ENCODE results near the gene MICAL3.

Gene MICAL3

GRCh38 chr22:17925431-17925841 is 98.9 kb downstream of the MICAL3 start:
- Histone ChIP-seq H3K27ac (ENCODE audit: low read depth, low read length) (no peak overlapping the region), H3K4me1 (ENCODE audit: control insufficient read depth in 1 of 2, insufficient read depth in 2 of 2, low read length in 2 of 2) (peaks cover 16 to 22% of the 10 kb centered on the region in 2 experiments), H2BK120ac (ENCODE audit: insufficient read depth, low read length, poor library complexity) (no peak overlapping the region), H2AK5ac (ENCODE audit: low read length) (no peak overlapping the region), H4K8ac (ENCODE audit: low read depth, low read length) (no peak overlapping the region), H3K79me1 (ENCODE audit: low read length) (peaks cover 10% of the 10 kb centered on the region), H2BK12ac (ENCODE audit: low read length) (no peak overlapping the region), H3K36me3 (ENCODE audit: control insufficient read depth in 1 of 2, insufficient read depth in 2 of 2, low read length in 2 of 2) (no peaks in the 10 kb centered on the region), H3K27me3 (ENCODE audit: insufficient read depth, low read length) (no peaks in the 10 kb centered on the region), H3K4me3 (ENCODE audit: low read depth, low read length) (no peak overlapping the region), H4K12ac (ENCODE audit: low read depth, low read length) (no peak overlapping the region), H3K79me2 (ENCODE audit: control insufficient read depth, insufficient read depth, low read length, poor library complexity) (no peaks in the 10 kb centered on the region), H3K9me3 (ENCODE audit: insufficient read depth, low read depth, low read length) (no peaks in the 10 kb centered on the region), H2BK5ac (ENCODE audit: low read depth, low read length, poor library complexity) (no peak overlapping the region), H3K14ac (ENCODE audit: low read length) (no peak overlapping the region), H3K18ac (ENCODE audit: low read length) (no peak overlapping the region), H3K23ac (ENCODE audit: low read length) (no peak overlapping the region), H3K4ac (ENCODE audit: low read depth, low read length) (no peak overlapping the region), H4K91ac (ENCODE audit: low read depth, low read length) (no peak overlapping the region), H2AFZ (ENCODE audit: insufficient read depth, low read length, poor library complexity) (no peak overlapping the region), H3K4me2 (ENCODE audit: low read length) (no peak overlapping the region), H3K9ac (ENCODE audit: low read length) (no peak overlapping the region)
- WGBS (ENCODE audit: extremely low coverage, insufficient coverage, insufficient read length), result no CpG with 5 or more reads among the region's 7 CpGs
- DNase-seq, result no peak

GRCh38 chr22:17924735-17925364 is 99.5 kb downstream of the MICAL3 start:
- Histone ChIP-seq H3K9me3 (ENCODE audit: insufficient read depth, low read depth, low read length) (no peaks in the 10 kb centered on the region), H2AK5ac (ENCODE audit: low read length) (no peak overlapping the region), H3K9ac (ENCODE audit: low read length) (no peak overlapping the region), H2AFZ (ENCODE audit: insufficient read depth, low read length, poor library complexity) (no peak overlapping the region), H4K12ac (ENCODE audit: low read depth, low read length) (no peak overlapping the region), H3K36me3 (ENCODE audit: control insufficient read depth in 1 of 2, insufficient read depth in 2 of 2, low read length in 2 of 2) (no peaks in the 10 kb centered on the region), H2BK120ac (ENCODE audit: insufficient read depth, low read length, poor library complexity) (no peak overlapping the region), H3K4me3 (ENCODE audit: low read depth, low read length) (no peak overlapping the region), H3K4me1 (ENCODE audit: control insufficient read depth in 1 of 2, insufficient read depth in 2 of 2, low read length in 2 of 2) (peaks cover 19 to 27% of the 10 kb centered on the region in 2 experiments), H4K8ac (ENCODE audit: low read depth, low read length) (no peak overlapping the region), H2BK5ac (ENCODE audit: low read depth, low read length, poor library complexity) (no peak overlapping the region), H3K27ac (ENCODE audit: low read depth, low read length) (no peak overlapping the region), H3K4ac (ENCODE audit: low read depth, low read length) (no peak overlapping the region), H3K27me3 (ENCODE audit: insufficient read depth, low read length) (no peaks in the 10 kb centered on the region), H4K91ac (ENCODE audit: low read depth, low read length) (no peak overlapping the region), H3K79me1 (ENCODE audit: low read length) (peaks cover 13% of the 10 kb centered on the region), H3K23ac (ENCODE audit: low read length) (no peak overlapping the region), H3K14ac (ENCODE audit: low read length) (no peak overlapping the region), H3K4me2 (ENCODE audit: low read length) (no peak overlapping the region), H3K79me2 (ENCODE audit: control insufficient read depth, insufficient read depth, low read length, poor library complexity) (peaks cover 2% of the 10 kb centered on the region), H3K18ac (ENCODE audit: low read length) (no peak overlapping the region), H2BK12ac (ENCODE audit: low read length) (no peak overlapping the region)
- peak in 1 of 2 donors; percentile 71 for DNase-seq
- WGBS (ENCODE audit: extremely low coverage, insufficient coverage, insufficient read length), result no CpG with 5 or more reads among the region's 4 CpGs

- Histone ChIP-seq H2BK12ac (ENCODE audit: low read length) (no peak overlapping the region), H3K9ac (ENCODE audit: low read length) (no peak overlapping the region), H4K12ac (ENCODE audit: low read depth, low read length) (no peak overlapping the region), H3K14ac (ENCODE audit: low read length) (no peak overlapping the region), H3K4me2 (ENCODE audit: low read length) (no peak overlapping the region), H4K8ac (ENCODE audit: low read depth, low read length) (no peak overlapping the region), H3K4me1 (ENCODE audit: control insufficient read depth in 1 of 2, insufficient read depth in 2 of 2, low read length in 2 of 2) (peaks cover 26 to 34% of the 10 kb centered on the region in 2 experiments), H2BK5ac (ENCODE audit: low read depth, low read length, poor library complexity) (no peak overlapping the region), H3K9me3 (ENCODE audit: insufficient read depth, low read depth, low read length) (no peaks in the 10 kb centered on the region), H2BK120ac (ENCODE audit: insufficient read depth, low read length, poor library complexity) (no peak overlapping the region), H2AK5ac (ENCODE audit: low read length) (no peak overlapping the region), H3K23ac (ENCODE audit: low read length) (no peak overlapping the region), H3K18ac (ENCODE audit: low read length) (no peak overlapping the region), H3K36me3 (ENCODE audit: control insufficient read depth in 1 of 2, insufficient read depth in 2 of 2, low read length in 2 of 2) (no peaks in the 10 kb centered on the region), H2AFZ (ENCODE audit: insufficient read depth, low read length, poor library complexity) (no peak overlapping the region), H4K91ac (ENCODE audit: low read depth, low read length) (no peak overlapping the region), H3K4ac (ENCODE audit: low read depth, low read length) (no peak overlapping the region), H3K79me1 (ENCODE audit: low read length) (peaks cover 17% of the 10 kb centered on the region), H3K27ac (ENCODE audit: low read depth, low read length) (no peak overlapping the region), H3K4me3 (ENCODE audit: low read depth, low read length) (no peak overlapping the region), H3K79me2 (ENCODE audit: control insufficient read depth, insufficient read depth, low read length, poor library complexity) (peaks cover 2% of the 10 kb centered on the region), H3K27me3 (ENCODE audit: insufficient read depth, low read length) (no peaks in the 10 kb centered on the region)
- no CpG with 5 or more reads among the region's 7 CpGs for WGBS (ENCODE audit: extremely low coverage, insufficient coverage, insufficient read length)
- DNase-seq, result no peak
Measured at GRCh38 chr22:17924076-17924475, 100.3 kb downstream of the MICAL3 start.

- Histone ChIP-seq H3K79me1 (ENCODE audit: low read length) (peaks cover 19% of the 10 kb centered on the region), H3K18ac (ENCODE audit: low read length) (peak overlapping the region; percentile 5), H3K79me2 (ENCODE audit: control insufficient read depth, insufficient read depth, low read length, poor library complexity) (peaks cover 2% of the 10 kb centered on the region), H2AK5ac (ENCODE audit: low read length) (no peak overlapping the region), H4K12ac (ENCODE audit: low read depth, low read length) (no peak overlapping the region), H4K91ac (ENCODE audit: low read depth, low read length) (peak overlapping the region; percentile 25), H3K4me3 (ENCODE audit: low read depth, low read length) (no peak overlapping the region), H3K27ac (ENCODE audit: low read depth, low read length) (no peak overlapping the region), H2BK5ac (ENCODE audit: low read depth, low read length, poor library complexity) (no peak overlapping the region), H3K36me3 (ENCODE audit: control insufficient read depth in 1 of 2, insufficient read depth in 2 of 2, low read length in 2 of 2) (no peaks in the 10 kb centered on the region), H3K9ac (ENCODE audit: low read length) (no peak overlapping the region), H2AFZ (ENCODE audit: insufficient read depth, low read length, poor library complexity) (no peak overlapping the region), H3K23ac (ENCODE audit: low read length) (no peak overlapping the region), H2BK120ac (ENCODE audit: insufficient read depth, low read length, poor library complexity) (peak overlapping the region; percentile 6), H3K4me2 (ENCODE audit: low read length) (no peak overlapping the region), H4K8ac (ENCODE audit: low read depth, low read length) (no peak overlapping the region), H3K4me1 (ENCODE audit: control insufficient read depth in 1 of 2, insufficient read depth in 2 of 2, low read length in 2 of 2) (peaks cover 32 to 40% of the 10 kb centered on the region in 2 experiments), H2BK12ac (ENCODE audit: low read length) (no peak overlapping the region), H3K27me3 (ENCODE audit: insufficient read depth, low read length) (no peaks in the 10 kb centered on the region), H3K4ac (ENCODE audit: low read depth, low read length) (peak overlapping the region; percentile 8), H3K9me3 (ENCODE audit: insufficient read depth, low read depth, low read length) (no peaks in the 10 kb centered on the region), H3K14ac (ENCODE audit: low read length) (no peak overlapping the region)
- DNase-seq, result no peak
- WGBS (ENCODE audit: extremely low coverage, insufficient coverage, insufficient read length), result no CpG with 5 or more reads among the region's 2 CpGs
Measured at GRCh38 chr22:17922925-17923903, 101.1 kb downstream of the MICAL3 start.
